Measurements from ENCODE around the gene SMIM45.
A peak's percentile ranks its signal among the peaks of the same experiment; 100 is the strongest.

The SMIM45 gene

DNA sequence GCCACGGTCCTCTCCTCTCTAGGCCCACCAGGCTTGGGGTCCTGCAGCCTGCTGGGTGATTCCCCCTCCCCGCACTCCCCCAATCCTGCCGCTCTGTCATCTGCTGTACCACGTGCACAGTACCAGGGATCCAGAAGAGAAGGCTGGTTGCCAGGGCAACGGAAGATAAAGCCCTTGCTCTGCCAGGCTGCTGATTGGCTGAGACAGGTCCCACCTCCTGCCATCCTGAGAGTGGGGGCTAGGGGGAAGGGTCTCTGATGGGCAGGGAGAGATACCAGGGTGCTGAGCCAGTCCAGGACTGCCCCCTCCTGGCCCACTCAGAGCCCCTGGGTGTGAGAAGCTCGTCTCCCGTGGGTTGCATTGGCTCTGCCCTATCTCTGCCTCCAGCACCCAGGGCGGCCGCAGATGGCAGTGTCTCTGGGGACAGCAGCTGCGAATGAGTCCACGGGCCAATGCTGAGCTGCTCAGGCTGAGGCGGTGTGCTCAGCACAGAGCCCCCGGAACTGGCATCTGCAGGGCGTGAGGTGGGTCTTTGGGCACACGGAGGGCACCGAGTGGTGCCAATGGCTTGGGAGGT, at the start of gene SMIM45:
Gene SMIM45, plus strand, starts transcription at position 253 of the 577 bp plus-strand sequence.
- Histone ChIP-seq H3K4me1 (no peaks in the 10 kb centered on the region), H3K36me3 (ENCODE audit: low read depth, missing control alignments) (no peaks in the 10 kb centered on the region), H3K27ac (no peak within 1 kb of the TSS), H3K27me3 (no peaks in the 10 kb centered on the region), H3K9me3 (no peaks in the 10 kb centered on the region), H3K4me3 (no peak within 1 kb of the TSS)
- peak; percentile 43 for DNase-seq
- WGBS, 2 donors: 67 to 83% methylated on average over 8 to 14 of the region's 16 CpGs
- intact Hi-C loops (cut with DNase I; ENCODE audit: low total_unique reads): no loop called here
- no peak for TF ChIP-seq POLR2A (IDR thresholded peaks at IDR 0.05)
- TF ChIP-seq, protein P1, sequence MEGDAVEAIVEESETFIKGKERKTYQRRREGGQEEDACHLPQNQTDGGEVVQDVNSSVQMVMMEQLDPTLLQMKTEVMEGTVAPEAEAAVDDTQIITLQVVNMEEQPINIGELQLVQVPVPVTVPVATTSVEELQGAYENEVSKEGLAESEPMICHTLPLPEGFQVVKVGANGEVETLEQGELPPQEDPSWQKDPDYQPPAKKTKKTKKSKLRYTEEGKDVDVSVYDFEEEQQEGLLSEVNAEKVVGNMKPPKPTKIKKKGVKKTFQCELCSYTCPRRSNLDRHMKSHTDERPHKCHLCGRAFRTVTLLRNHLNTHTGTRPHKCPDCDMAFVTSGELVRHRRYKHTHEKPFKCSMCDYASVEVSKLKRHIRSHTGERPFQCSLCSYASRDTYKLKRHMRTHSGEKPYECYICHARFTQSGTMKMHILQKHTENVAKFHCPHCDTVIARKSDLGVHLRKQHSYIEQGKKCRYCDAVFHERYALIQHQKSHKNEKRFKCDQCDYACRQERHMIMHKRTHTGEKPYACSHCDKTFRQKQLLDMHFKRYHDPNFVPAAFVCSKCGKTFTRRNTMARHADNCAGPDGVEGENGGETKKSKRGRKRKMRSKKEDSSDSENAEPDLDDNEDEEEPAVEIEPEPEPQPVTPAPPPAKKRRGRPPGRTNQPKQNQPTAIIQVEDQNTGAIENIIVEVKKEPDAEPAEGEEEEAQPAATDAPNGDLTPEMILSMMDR (IDR thresholded peaks at IDR 0.05): no peak

GRCh38 chr22:41902932-41903421, 49.0 kb upstream of the SMIM45 start:
- H3K27me3 ChIP-seq: no peaks in the 10 kb centered on the region
- no peaks in the 10 kb centered on the region for H3K36me3 ChIP-seq (ENCODE audit: low read depth, missing control alignments)
- intact Hi-C loops (cut with DNase I; ENCODE audit: low total_unique reads): no loop called here
- no peaks in the 10 kb centered on the region for H3K4me1 ChIP-seq
- H3K27ac ChIP-seq: no peak overlapping the region
- no peaks in the 10 kb centered on the region for H3K9me3 ChIP-seq
- WGBS, 2 donors: 74 to 100% methylated on average over 3 to 15 of the region's 15 CpGs
- TF ChIP-seq, protein P1 (IDR thresholded peaks at IDR 0.05): no peak
- TF ChIP-seq POLR2A (IDR thresholded peaks at IDR 0.05): no peak
- H3K4me3 ChIP-seq: no peak overlapping the region
- peak; percentile 84 for DNase-seq

- H3K9me3 ChIP-seq: no peaks in the 10 kb centered on the region
- H3K36me3 ChIP-seq (ENCODE audit: low read depth, missing control alignments): no peaks in the 10 kb centered on the region
- intact Hi-C loops (cut with DNase I; ENCODE audit: low total_unique reads): no loop called here
- TF ChIP-seq, protein P1 (IDR thresholded peaks at IDR 0.05): no peak
- TF ChIP-seq POLR2A (IDR thresholded peaks at IDR 0.05): no peak
- no peak overlapping the region for H3K4me3 ChIP-seq
- DNase-seq: no peak
- no peaks in the 10 kb centered on the region for H3K4me1 ChIP-seq
- no peaks in the 10 kb centered on the region for H3K27me3 ChIP-seq
- H3K27ac ChIP-seq: no peak overlapping the region
- 90 to 94% methylated on average over 9 to 19 of the region's 24 CpGs for WGBS, 2 donors
These were observed 47.2 kb upstream of the SMIM45 start for GRCh38 chr22:41904450-41905410.

DNA sequence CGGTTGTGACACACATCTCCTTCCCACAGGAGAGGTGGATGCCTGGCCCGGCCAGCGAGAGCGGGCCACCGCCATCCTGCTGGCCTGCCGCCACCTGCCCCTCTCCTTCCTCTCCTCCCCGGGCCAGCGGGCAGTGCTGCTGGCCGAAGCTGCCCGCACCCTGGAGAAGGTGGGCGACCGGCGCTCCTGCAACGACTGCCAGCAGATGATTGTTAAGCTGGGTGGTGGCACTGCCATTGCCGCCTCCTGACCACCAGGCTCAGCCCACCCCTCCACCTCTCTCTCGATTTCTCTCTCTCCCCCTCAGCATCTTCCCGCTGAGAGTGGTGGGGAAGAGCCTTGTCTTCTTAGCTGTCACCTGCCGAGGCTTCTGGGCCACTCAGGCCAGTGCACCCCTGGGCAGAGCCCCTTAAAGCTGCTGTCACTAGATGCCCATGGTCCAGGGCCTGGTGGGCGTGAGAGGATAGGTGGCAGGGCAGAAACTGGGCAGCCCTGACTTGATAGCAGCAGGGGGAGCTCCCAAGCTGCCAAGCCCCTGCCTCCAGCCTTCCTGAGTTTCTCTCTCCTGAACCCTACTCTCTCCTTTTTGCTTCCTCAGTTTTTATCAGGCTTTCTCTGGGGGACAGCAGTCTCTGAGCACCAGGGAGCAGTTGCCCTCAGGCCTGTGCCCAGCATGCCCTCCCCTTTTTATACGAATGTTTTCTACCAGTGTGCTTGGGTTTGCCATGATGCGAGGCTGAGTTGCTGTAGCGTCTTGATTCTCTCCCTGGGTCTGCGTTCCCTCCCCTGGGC, 46.3 kb upstream of the SMIM45 start:
- DNase-seq: no peak
- H3K9me3 ChIP-seq: no peaks in the 10 kb centered on the region
- intact Hi-C loops (cut with DNase I; ENCODE audit: low total_unique reads): no loop called here
- 88 to 93% methylated on average over 16 to 23 of the region's 23 CpGs for WGBS, 2 donors
- no peak overlapping the region for H3K4me3 ChIP-seq
- no peak overlapping the region for H3K27ac ChIP-seq
- TF ChIP-seq POLR2A (IDR thresholded peaks at IDR 0.05): no peak
- TF ChIP-seq, protein P1 (IDR thresholded peaks at IDR 0.05): no peak
- H3K27me3 ChIP-seq: no peaks in the 10 kb centered on the region
- no peaks in the 10 kb centered on the region for H3K36me3 ChIP-seq (ENCODE audit: low read depth, missing control alignments)
- peaks cover 1% of the 10 kb centered on the region for H3K4me1 ChIP-seq
